Forelimb muscle (tissue), 1 donor: ENCODE measurements around the gene EIF4G1. TPM values are rescaled to one million over a fixed set of nuclear protein-coding genes. Genes with fewer than 3 reads are reported as not detected.
"Not testable (repeated sequence)": the region's sequence is repeated elsewhere in the genome, so short reads cannot be mapped to it uniquely, and the experiment has no call there.

Experiments
- DNase-seq: peaks from one replicate; pipeline ENCODE4 v3.0.0-alpha.2; 2013; ENCODE audit warnings: low read depth
- polyA plus RNA-seq: library from polyadenylated mRNA; unstranded; fragments of 120-200 nt; gene quantifications from one replicate; pipeline ENCODE4 v1.2.1, GENCODE V29; 2013; ENCODE audit not compliant: insufficient read length

The EIF4G1 gene
- polyA plus RNA-seq, 1 donor, result 171 TPM

- no peak for DNase-seq
These were observed 20.2 kb downstream of the EIF4G1 start for GRCh38 chr3:184334470-184335158.

DNA sequence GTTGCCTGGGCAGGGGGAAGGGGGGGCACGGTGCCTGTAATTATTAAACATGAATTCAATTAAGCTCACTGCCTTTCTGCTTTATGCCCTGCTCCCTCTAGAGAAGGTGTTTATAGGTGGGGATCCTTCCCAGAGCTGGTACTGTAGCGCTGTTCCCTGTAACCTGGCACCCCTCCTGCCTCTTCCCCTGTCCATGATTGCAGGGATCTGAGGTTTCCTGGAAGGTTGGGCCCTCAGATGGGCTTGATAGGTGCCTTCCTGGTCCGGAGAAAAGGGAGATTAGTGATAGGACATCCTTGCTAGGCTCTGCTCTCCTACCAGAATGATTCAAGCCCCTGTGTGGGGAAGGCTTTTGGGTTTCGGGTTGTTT, 20.9 kb downstream of the EIF4G1 start:
- DNase-seq, result no peak

- DNase-seq, result peak; percentile 59
These were observed 21.5 kb downstream of the EIF4G1 start for GRCh38 chr3:184335661-184336546.

- DNase-seq, result no peak
These were observed 22.4 kb downstream of the EIF4G1 start for GRCh38 chr3:184336547-184337398.

- DNase-seq, result peak; percentile 62
These were observed 23.0 kb downstream of the EIF4G1 start, which contains the start of gene FAM131A for GRCh38 chr3:184337399-184337714. TSS of gene FAM131A (plus strand) at chr3:184337600. CDS start at chr3:184337631, 31 bp downstream.

DNA sequence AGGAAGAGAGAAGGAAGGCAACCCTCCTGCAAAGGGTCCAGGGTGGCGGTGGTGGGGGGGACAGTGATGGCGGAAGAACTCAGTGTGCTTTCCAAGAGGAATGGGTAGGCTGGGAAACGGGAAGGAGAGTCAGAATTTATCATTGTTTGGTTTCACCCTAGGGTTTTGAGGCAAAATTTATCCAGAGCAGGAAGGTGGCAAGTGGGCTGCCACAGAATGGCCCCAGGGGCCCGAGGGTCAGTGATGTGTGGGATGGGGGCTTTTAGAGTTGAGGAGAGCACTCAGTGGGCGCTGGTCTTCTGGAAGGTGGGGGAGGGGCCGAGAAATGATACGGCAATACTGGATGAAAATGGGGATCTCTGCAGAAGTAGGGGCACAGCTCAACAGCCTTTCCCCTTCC, 23.6 kb downstream of the EIF4G1 start:
- DNase-seq, result no peak

DNA sequence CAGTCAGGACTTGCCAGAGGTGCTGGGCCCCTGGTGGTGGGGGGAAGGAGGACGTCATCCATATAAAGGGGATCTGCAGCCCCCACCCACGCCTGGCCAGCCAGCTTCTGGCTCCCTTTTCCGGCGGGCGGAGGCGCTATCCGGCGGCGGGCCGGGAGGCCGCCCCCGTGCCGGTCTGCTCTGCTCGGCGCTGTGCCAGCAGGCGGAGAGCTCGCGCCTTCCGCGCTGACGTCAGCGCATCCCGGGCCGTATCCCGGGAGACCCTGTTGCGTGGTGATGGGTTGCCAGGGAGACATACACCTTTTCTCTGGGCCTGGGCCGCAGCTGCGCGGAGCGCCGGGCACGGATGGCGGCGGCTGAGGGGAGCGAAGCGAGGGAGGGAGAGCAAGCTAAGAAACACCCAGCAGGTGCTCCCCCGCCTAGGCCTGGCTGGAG, 24.1 kb downstream of the EIF4G1 start:
- no peak for DNase-seq

DNA sequence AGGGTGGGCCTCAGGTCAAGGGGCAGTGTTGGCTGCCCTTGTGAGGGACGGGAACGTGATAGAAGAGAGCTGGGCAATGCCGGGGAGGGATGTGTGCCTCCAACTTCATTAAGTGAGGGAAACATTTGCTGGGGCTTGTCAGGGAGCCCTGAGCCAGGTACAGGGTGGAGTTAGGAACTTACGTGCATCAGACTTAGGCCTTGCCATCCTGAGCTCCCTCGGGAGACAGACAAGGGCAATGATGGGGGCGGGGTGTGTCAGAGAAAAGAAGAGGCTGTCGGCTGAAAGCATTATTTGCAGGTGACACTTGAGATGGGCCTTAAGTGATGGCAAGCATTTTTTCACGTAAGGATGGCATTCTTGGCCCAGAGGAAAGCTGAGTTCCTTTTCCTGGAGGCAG, 24.6 kb downstream of the EIF4G1 start:
- DNase-seq, result no peak

DNA sequence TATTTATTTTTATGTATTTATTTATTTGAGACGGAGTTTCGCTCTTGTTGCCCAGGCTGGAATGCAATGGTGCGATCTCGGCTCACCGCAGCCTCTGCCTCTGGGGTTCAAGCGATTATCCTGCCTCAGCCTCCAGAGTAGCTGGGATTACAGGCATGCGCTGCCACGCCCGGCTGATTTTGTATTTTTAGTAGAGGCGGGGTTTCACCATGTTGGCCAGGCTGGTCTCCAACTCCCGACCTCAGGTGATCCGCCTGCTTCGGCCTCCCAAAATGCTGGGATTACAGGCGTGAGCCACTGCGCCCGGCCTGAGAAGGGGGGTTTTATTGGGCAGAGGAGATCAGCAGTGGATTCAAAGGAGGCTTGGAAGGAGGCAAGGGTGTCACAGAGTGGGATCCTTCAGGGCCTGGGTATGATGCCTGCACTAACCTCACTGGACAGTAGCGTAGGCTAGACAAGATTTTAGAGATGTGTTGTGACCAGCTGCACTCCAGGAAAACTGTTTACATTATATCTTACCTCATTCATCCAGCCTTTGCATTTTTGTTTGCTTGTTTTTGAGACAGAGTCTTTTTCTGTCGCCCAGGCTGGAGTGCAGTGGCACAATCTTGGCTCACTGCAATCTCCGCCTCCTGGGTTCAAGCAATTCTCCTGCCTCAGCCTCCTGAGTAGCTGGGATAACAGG, 25.2 kb downstream of the EIF4G1 start:
- DNase-seq, result not testable (repeated sequence)

GRCh38 chr3:184341925-184342324, 27.5 kb downstream of the EIF4G1 start:
- DNase-seq, result no peak

DNA sequence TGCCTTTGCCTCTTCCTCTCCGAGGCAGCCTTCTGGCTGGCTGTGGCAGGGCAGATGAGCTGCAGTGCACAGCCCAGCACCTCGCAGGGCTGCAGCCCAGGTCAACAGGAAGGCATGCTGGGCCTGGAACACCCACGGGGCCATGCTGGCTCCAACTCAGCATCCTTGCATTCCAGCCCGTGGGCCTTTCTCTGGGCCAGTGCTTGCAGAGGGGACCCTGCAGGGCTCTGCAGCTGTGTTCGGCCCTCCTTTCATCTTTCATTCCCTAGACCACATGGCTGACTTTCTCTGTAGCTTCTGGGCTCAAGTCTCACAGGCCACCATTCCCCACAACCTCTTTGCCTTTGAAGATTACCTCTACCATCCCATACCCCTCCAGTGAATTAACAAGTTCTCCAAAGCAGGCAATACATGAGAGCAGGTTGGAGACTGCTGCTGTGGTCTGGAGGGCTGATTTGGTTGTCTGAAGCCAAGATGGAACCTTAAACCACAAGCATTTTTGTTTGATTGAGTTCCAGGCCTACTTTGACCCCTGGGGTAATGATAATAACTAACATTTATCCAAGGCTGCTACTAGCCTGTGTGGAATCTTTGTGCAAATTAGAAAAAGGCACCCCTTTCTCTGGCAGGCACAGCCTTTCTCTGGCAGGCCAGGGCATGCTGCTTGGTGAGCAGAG, 28.9 kb downstream of the EIF4G1 start:
- DNase-seq, result no peak

DNA sequence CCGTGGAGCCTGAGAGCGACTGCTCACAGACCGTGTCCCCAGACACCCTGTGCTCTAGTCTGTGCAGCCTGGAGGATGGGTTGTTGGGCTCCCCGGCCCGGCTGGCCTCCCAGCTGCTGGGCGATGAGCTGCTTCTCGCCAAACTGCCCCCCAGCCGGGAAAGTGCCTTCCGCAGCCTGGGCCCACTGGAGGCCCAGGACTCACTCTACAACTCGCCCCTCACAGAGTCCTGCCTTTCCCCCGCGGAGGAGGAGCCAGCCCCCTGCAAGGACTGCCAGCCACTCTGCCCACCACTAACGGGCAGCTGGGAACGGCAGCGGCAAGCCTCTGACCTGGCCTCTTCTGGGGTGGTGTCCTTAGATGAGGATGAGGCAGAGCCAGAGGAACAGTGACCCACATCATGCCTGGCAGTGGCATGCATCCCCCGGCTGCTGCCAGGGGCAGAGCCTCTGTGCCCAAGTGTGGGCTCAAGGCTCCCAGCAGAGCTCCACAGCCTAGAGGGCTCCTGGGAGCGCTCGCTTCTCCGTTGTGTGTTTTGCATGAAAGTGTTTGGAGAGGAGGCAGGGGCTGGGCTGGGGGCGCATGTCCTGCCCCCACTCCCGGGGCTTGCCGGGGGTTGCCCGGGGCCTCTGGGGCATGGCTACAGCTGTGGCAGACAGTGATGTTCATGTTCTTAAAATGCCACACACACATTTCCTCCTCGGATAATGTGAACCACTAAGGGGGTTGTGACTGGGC, 30.3 kb downstream of the EIF4G1 start:
- no peak for DNase-seq

GRCh38 chr3:184345317-184346144, 31.1 kb downstream of the EIF4G1 start:
- DNase-seq, result no peak

GRCh38 chr3:184346480-184347190, 32.2 kb downstream of the EIF4G1 start:
- no peak for DNase-seq

- no peak for DNase-seq
These were observed 33.1 kb downstream of the EIF4G1 start for GRCh38 chr3:184347321-184348056.

DNA sequence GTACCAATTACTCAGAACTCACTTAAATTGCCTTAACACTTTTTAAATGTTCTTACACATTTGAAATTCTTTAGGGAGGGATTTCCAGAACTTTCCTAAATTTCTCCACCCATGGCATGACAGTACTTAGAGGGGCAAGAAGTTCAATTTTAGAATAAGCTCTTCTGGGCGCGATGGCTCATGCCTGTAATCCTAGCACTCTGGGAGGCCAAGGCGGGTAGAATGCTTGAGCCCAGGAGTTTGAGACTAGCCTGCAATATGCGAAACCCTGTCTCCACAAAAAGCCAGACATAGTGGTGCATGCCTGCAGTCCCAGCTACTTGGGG, 33.6 kb downstream of the EIF4G1 start:
- no peak for DNase-seq

DNA sequence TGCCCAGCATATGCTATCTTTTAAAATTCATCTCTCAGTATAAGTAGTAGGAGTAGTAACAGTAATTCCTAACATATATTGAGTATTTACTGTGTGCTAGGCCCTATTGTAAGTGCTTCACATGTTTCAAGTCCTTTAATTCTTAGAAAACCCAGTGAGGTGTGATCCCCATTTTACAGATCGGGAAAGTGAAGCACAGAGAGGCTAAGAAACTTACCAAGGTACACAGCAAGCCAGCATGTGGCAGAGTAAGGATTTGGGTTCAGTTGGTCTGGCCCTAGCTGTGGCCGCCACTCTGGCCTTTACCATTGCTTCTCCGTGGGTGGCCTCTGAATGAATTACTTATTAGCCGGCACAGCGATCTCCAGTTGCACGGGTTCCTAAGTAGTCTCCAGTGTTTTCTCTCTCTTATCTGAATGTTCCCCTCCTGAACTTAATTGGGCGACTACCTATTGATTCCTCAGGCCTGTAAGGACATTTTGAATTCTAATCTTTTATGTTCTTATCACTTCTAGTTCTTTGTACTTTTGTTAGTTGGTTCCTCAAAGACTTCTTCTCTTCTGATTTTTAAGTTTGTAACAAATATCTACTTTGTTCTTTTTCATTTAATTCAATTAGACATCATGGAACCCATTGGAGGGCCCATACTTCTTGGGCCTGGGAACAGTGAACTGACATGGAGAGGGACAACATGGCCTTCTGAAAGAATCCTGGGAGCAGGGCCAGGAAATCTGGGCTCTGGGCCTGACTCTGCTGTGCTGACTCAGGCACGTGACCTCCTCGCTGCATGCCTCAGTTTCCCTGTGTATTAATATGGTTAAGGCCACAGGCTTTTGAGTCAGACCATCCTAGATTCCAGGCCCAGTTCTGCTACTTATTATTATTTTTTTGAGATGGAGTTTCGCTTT, 35.4 kb downstream of the EIF4G1 start:
- DNase-seq, result no peak
